Measurements from ENCODE around the gene MYH6.

DNA sequence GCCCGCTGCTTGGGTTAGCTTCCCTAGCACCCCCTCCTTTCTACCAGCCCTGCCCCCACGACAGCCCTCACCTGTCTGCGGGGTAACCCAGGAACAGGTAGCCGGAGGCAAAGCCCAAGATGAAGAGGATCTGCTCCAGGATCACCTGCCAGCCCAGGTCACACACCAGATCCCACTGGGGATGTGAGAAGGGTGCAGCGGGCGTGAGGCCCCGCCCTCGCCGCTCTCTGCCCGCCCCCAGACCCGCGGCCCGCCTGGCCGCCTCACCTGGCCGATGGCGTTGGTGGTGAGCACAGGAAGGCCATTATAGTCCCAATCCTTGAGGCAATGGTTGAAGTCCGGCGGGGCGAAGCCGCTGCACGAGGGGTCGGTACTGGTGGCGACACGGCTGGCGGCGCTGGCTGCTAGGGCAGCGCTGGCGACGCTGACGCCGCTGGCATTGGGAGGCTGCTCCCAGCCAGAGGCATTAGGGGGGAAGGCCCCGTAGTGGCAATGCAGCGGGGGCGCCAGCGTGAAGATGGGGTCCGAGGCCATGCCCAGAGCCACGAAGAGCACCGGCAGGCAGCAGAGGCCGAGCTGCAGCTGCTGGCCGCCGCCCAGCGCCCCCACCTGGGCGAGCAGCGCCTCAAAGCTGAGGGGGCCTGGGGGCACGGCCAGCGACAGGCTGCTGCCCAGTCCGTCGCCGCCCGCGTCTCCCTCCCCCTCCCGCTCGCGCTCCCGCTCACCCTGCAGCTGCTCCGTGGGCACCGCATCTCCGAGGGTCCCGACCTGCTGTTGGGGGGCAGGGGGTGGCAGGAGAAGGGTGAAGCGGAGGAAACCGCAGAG, 56.2 kb downstream of the MYH6 start:
- TF ChIP-seq, protein P1, sequence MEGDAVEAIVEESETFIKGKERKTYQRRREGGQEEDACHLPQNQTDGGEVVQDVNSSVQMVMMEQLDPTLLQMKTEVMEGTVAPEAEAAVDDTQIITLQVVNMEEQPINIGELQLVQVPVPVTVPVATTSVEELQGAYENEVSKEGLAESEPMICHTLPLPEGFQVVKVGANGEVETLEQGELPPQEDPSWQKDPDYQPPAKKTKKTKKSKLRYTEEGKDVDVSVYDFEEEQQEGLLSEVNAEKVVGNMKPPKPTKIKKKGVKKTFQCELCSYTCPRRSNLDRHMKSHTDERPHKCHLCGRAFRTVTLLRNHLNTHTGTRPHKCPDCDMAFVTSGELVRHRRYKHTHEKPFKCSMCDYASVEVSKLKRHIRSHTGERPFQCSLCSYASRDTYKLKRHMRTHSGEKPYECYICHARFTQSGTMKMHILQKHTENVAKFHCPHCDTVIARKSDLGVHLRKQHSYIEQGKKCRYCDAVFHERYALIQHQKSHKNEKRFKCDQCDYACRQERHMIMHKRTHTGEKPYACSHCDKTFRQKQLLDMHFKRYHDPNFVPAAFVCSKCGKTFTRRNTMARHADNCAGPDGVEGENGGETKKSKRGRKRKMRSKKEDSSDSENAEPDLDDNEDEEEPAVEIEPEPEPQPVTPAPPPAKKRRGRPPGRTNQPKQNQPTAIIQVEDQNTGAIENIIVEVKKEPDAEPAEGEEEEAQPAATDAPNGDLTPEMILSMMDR (conservative IDR thresholded peaks at IDR 0.05 in 1 of 2, IDR thresholded peaks at IDR 0.05 in 1 of 2; ENCODE audit: low read depth in 1 of 2, low read length in 2 of 2) = no peak
- peak; percentile 19 for TF ChIP-seq EZH2 (IDR thresholded peaks at IDR 0.05; ENCODE audit: low read length, missing control alignments)
